ENCODE data around the gene UNC5A.
A peak's percentile ranks its signal among the peaks of the same experiment; 100 is the strongest.

UNC5A gene

GRCh38 chr5:176822041-176822792 lies 11.9 kb downstream of the UNC5A start:
- no peak for DNase-seq

DNA sequence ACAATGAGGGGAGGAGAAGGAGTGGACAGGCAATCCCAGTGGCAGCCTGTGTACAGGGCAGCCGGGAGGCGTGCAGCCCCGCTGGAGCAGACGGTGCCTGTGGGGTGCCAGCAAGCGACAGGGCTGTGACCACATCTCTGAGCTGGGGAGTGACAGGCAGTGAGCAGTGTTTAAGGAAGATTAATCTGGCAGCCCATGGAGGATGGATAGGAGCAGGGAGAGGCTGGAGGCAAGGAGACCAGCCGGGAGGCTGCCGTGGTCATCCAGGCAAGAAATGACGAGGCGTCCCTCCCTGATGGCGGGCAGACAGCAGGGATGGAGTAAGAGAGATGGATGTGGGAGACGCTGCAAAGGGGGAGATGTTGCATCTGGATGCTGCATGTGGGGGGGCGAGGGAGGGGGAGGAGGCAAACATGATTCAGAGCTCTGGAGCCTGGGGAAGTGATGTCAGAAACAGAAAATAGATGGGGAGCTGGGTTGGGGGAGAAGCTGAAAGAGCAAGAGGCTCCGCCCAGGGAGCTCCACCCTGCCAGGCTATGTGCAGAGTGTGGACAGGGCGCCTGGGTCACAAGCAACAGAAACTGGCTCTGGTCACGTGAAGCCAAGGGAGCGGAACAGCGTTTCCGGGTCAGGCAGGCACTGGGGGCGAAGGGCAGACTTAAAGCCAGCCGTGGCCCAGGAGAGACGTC lies 12.6 kb downstream of the UNC5A start:
- no peak for DNase-seq

- no peak for DNase-seq
These were observed 13.6 kb downstream of the UNC5A start for GRCh38 chr5:176823869-176824412.

GRCh38 chr5:176824604-176825003 lies 14.2 kb downstream of the UNC5A start:
- DNase-seq = no peak

DNA sequence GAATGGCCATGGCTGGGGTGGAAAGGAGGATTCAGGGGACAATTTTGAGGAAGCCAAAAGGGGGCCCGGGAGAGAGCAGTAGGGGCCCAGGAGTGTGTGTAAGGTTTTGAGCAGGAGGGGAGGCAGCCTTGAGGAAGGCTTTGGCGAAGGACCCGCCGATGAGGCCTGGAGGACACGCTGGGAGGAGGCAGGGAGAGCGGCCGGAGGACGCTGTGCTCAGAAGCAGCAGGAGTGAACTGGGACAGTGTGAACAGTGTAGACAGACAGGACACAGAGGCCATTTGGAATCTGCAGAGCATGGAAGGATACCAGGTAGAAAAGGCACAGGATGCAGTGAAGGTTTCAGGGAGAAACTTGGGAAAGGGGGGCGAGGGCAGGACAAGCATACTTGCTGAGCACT lies 14.9 kb downstream of the UNC5A start:
- DNase-seq = no peak

- DNase-seq = no peak
These were observed 15.6 kb downstream of the UNC5A start for GRCh38 chr5:176825957-176826356.

DNA sequence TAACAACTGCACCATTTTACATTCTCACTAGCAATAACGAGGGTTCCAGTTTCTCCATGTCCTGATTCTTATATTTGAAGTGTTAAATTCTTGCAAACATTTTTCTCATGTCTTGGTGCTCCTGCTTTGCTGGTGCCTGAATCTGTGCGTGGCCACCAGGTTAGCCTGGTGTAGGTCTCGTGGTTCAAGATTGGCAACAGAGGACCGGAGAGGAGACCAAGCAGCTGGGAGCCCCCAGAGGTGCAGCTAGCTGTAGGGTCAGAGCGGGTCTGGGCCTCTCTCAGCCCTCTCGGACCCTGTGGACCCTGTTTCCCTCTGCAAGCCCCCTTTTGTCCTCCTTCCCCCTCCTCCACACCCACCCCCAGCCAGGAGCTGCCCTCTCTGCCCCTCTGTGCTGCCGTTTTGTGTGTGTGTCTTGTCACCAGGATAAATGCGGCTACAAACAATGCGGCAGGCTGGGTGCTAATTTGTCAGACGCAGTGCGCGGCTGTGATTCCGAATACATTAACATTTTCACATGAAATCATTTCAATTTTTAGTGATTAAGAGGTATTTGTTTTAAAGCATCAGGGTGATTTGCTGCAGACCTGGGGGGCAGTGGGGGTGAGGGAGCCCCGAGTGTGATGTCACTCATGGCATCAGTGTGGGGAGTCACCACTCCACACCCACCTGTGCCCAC lies 17.5 kb downstream of the UNC5A start:
- no peak for DNase-seq

DNA sequence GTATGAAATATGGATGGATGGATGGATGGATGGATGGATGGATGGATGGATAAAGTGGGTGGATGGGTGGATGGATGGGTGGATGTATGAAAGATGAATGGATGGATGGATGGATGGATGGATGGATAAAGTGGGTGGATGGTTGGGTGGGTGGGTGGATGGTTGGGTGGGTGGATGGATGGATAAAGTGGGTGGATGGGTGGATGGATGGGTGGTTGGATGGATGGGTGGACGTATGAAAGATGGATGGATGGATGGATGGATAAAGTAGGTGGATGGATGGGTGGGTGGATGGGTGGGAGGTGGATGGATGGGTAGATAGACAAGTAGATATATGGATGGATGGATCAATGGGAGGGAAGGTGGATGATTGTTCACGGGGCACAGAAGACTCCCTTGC lies 19.0 kb downstream of the UNC5A start:
- no peak for DNase-seq

DNA sequence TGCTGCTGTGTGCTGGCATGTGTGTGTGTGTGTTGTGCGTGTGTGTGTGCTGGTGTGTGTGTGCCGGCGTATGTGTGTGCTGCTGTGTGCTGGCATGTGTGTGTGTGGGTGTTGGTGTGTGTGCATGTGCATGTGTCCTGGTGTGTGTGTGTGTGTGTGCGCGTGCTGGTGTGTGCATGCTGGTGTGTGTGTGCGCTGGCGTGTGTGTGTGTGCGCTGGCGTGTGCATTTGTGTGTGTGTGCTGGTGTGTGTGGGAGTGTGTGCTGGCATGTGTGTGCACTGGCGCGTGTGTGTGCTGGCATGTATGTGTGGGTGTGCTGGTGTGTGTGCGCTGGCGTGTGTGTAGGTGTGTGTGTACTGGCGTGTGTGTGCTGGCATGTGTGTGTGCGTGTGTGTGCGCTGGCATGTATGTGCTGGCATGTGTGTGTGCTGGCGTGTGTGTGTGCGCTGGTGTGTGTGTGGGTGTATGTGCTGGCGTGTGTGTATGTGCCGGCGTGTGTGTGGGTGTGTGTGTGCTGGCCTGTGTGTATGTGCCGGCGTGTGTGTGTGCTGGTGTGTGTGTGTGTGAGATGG lies 20.1 kb downstream of the UNC5A start:
- DNase-seq = no peak

DNA sequence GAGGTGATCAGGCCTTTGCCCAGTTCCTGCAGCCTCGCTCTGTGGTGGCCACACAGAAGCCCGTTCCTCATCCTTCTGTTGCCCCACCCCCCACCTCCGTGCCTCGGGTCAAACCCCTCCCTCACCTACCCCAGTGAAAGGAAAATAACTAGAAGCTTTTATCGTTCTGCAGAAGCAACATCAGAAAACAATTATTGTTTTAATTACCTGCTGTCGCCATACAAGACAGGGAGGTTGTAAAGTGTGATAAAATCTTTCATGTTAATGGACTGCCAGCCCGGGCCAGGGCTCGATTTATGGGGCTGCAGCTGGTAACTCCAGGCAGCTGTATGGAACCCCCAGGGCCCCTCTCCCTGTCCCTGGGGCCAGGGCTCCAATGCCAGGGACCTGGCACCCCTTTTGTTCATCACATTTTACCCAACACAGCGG lies 20.6 kb downstream of the UNC5A start:
- no peak for DNase-seq

- no peak for DNase-seq
These were observed 21.1 kb downstream of the UNC5A start for GRCh38 chr5:176831425-176831824.

DNA sequence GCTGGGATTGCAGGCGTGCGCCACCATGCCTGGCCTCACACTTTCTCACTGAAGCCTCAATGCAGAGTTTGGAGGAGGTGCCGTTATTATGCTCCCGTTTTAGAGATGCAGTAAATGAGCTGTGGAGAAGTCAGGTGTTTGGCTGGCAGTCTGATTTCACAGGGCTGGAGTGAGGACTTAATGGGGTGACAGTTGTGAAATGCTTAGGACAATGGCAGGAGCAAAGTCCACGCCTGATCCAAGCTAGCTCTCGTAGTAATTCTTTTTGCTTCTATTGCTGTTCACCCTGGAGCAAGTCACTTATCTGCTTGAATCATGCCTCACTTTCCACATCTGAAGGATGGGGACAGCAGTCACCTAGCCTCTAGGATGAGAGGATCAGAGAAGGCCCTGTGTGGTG lies 21.8 kb downstream of the UNC5A start:
- no peak for DNase-seq

GRCh38 chr5:176833286-176833685 lies 22.9 kb downstream of the UNC5A start:
- DNase-seq = no peak

DNA sequence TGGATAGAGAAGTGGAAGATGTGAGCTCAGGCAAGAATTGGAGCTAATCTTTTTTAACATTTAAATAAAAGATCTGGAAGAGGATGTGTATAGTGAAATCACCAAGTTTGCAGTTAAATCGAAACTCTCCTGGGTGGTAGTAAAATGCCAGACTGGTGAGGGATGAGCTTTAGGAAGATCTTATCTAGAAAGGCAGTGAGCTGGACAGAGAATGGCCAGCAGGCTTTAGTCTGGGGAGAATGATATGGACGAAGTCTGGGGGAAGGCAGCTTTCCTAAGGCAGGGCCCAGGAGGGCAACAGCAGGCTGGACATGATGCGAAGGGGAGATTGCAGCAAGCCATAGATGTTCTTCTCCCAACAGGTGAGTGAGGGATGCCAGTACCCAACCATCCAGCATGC lies 25.6 kb downstream of the UNC5A start:
- no peak for DNase-seq

DNA sequence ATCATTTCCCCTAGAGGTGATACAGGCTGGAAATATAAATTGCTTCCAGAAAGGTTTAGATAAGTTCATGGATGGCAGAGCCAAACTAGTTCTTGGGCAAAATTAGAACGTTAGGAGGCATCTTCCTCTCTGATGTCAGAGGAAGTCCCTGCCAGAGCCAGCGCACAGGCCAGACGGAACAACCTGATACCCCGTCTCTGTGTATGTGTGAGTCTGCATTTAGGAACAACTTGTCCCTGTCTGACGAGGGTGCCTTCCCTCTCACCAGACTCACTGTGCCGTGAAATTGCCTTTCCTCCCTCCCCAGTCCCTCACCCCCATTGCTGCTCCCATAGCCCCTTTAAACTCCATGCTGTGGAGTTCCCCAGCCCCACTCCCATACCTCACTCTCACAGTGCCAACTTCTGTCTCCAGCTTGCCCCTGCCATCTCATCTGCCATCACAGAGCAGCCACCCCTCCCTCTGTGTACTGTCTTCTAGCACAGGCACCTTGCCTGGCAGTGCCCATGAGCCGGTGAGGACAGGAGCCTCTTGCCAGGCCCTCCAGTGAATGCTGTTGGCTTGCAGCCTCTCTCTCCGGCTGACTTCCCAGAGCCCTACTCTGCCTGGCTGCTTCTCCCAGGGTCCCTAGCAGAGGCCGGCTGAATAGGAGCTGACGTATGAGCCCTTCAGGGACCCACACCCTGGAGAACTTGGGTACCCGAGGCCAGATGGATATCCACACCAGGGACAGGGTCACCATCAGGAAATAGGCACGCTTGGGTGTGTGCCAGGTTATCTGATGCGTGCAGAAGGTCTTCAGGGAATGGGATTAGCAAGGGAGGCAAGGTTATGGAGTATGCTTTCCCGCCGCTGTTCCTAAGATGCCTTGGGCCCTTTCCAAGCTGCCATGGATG lies 26.7 kb downstream of the UNC5A start:
- no peak for DNase-seq

GRCh38 chr5:176837707-176838115 lies 27.4 kb downstream of the UNC5A start:
- DNase-seq = peak; percentile 4 to 16

DNA sequence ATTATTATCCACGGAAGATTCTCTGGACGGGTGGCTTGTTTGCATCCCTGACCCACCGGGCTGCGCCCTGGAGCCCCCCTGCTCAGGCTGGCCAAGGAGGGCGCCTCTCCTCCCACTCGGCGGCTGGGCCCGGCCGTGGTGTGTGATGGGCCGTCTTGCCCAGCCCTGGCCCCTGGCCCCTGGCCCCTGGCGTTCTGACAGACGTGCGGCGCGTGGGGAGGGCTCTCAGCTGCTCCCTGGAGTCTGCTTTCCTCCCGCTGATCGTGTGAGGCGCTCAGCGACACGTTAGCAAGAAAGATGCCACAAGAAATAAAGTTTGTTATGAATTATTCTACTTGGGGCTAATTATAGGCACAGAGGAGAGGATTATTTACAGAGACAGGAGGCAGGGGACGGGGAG lies 33.3 kb downstream of the UNC5A start:
- DNase-seq = no peak

- no peak for DNase-seq
These were observed 33.9 kb downstream of the UNC5A start for GRCh38 chr5:176844281-176844680.

GRCh38 chr5:176844706-176845391 lies 34.5 kb downstream of the UNC5A start:
- DNase-seq = no peak

DNA sequence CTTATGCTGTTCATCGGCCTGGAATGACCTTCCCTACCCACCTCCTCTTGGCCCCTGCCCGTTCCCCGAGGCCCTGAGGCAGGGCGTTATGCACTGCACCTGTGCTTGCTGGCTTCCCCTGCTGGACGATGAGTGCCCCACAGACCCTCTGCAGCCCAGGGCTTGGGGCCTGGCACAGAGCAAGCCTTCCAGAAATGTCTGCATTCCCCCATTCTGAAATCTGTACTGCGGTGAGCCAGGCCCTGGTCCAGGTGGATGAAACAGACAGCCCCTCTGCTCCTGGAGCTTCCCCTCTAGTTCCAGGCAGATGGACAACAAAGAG lies 35.0 kb downstream of the UNC5A start:
- no peak for DNase-seq

DNA sequence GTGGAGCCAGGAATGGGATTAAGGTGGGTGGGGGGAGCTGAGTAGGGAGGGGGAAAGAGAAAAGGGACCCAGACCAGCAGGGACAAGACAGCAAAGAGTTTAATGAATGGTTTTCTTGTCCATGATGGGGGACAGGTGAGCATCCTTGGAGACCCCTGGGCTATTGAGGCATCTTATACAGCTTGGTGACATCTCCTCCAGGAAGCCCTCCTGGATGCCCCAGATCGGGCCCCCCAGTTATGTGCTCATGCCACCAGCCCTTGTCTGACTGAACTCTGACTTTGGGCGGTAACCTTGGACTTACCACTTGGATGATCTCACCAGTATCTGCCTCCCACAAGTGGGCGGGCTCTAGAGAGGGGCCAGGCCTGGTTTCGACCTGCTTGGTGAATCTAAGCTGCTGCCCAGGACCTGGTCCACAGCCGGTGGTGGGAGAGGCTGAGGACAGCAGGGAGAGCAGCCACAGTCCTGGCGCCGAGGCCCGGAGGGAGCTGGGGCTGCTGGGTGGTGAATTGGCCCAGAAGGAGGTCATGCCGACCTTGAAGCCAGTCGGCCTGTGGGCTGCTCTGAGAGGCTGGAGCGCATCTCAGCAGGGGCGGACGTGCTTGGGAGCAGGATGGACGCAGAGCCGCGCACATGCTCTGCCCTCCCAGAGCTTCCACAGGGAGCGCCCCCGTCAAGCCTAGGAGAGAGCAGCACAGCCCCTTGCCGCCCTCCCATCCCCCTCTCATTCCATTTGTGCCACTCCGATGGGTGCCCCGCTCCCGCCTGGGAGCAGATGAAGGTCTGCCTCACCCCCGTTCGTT lies 36.2 kb downstream of the UNC5A start:
- no peak for DNase-seq

All from bone marrow (tissue), 2 donors.